PFSK-1 (cell line): Measurements from ENCODE around the gene VSTM4.

Experiments
- FOXP2 ChIP-seq: optimal IDR thresholded peaks from 2 replicates; pipeline ENCODE3; 2011; ENCODE audit warnings: borderline replicate concordance, control low read depth, inconsistent platforms; ENCODE audit not compliant: insufficient read depth; ENCODE audit errors: extremely low read length, extremely low read depth
- POLR2AphosphoS5 ChIP-seq: IDR thresholded peaks from 2 replicates; pipeline ENCODE4 v1.6.1; 2012; ENCODE audit warnings: low read depth, mild to moderate bottlenecking, control low read depth, low read length, moderate library complexity
- REST ChIP-seq, 2 experiments: IDR thresholded peaks; 2 replicates each; pipeline versions ENCODE4 v1.6.1 to v1.8.0; 2011 to 2012; ENCODE audit warnings: low read depth in 2 of 2, low read length in 2 of 2, control low read depth in 1 of 2, inconsistent platforms in 1 of 2, mild to moderate bottlenecking in 1 of 2, moderate library complexity in 1 of 2; ENCODE audit not compliant: insufficient read depth in 1 of 2
- SIN3A ChIP-seq: IDR thresholded peaks from 2 replicates; pipeline ENCODE4 v1.6.1; 2012; ENCODE audit warnings: mild to moderate bottlenecking, low read length, moderate library complexity, borderline replicate concordance; ENCODE audit not compliant: insufficient read depth
- TAF1 ChIP-seq: IDR thresholded peaks from 2 replicates; pipeline ENCODE4 v1.6.1; 2012; ENCODE audit warnings: low read length, control low read depth, borderline replicate concordance; ENCODE audit not compliant: insufficient read depth

Gene VSTM4

GRCh38 chr10:49034925-49035324 lies 80.4 kb downstream of the VSTM4 start:
- TF ChIP-seq FOXP2: no peak
- TF ChIP-seq SIN3A: no peak
- TF ChIP-seq TAF1: no peak
- TF ChIP-seq REST (IDR thresholded peaks at IDR 0.05; ENCODE audit: insufficient read depth in 1 of 2, low read depth in 2 of 2, low read length in 2 of 2): no peak
- TF ChIP-seq POLR2AphosphoS5: no peak

- TF ChIP-seq FOXP2 (no peak), POLR2AphosphoS5 (no peak), SIN3A (no peak), TAF1 (no peak), REST (IDR thresholded peaks at IDR 0.05; ENCODE audit: insufficient read depth in 1 of 2, low read depth in 2 of 2, low read length in 2 of 2) (no peak)
These were observed 81.4 kb downstream of the VSTM4 start for GRCh38 chr10:49033939-49034338.

- TF ChIP-seq TAF1: no peak
- TF ChIP-seq REST (IDR thresholded peaks at IDR 0.05; ENCODE audit: insufficient read depth in 1 of 2, low read depth in 2 of 2, low read length in 2 of 2): peak in 1 of 2 experiments; percentile 54; a peak in 1 of 4 replicates
These were observed 85.7 kb downstream of the VSTM4 start for GRCh38 chr10:49029666-49030065.

- TF ChIP-seq REST (IDR thresholded peaks at IDR 0.05; ENCODE audit: insufficient read depth in 1 of 2, low read depth in 2 of 2, low read length in 2 of 2) (no peak), SIN3A (no peak), POLR2AphosphoS5 (no peak), FOXP2 (no peak), TAF1 (no peak)
These were observed 86.7 kb downstream of the VSTM4 start for GRCh38 chr10:49028639-49029038.

- TF ChIP-seq FOXP2: no peak
- TF ChIP-seq REST (IDR thresholded peaks at IDR 0.05; ENCODE audit: insufficient read depth in 1 of 2, low read depth in 2 of 2, low read length in 2 of 2): no peak
- no peak for TF ChIP-seq POLR2AphosphoS5
- TF ChIP-seq SIN3A: no peak
- no peak for TF ChIP-seq TAF1
These were observed 89.9 kb downstream of the VSTM4 start for GRCh38 chr10:49025347-49025983.
